SK-N-MC (cell line): ENCODE measurements around the gene NEMP2.

Experiments used
- DNase-seq: peaks from one replicate; pipeline ENCODE4 v3.0.0-alpha.2; 2011; ENCODE audit warnings: low read depth, low spot score
- H3K27ac ChIP-seq: fragments of 200-600 bp; sonication (generic); 2 replicates; pipeline ENCODE4 v1.5.1; 2016; ENCODE audit warnings: mixed run types
- H3K36me3 ChIP-seq: fragments of 200-600 bp; sonication (generic); 2 replicates; pipeline ENCODE4 v1.6.1; 2017; ENCODE audit warnings: antibody characterized with exemption, low read length, mixed read lengths; ENCODE audit not compliant: insufficient read depth
- H3K4me3 ChIP-seq: fragments of 200-600 bp; sonication (generic); 2 replicates; pipeline ENCODE4 v1.5.1; 2016
- H3K9ac ChIP-seq: fragments of 200-600 bp; sonication (generic); 2 replicates; pipeline ENCODE4 v1.8.0; 2017; ENCODE audit warnings: mixed run types, mixed read lengths; ENCODE audit not compliant: insufficient read length
- H3K9me3 ChIP-seq: fragments of 200-600 bp; sonication (generic); 2 replicates; pipeline ENCODE4 v1.6.1; 2017; ENCODE audit warnings: low read depth, mild to moderate bottlenecking, antibody characterized with exemption, low read length, moderate library complexity, mixed read lengths
- EZH2 ChIP-seq: fragments of 200-600 bp; sonication (generic); IDR thresholded peaks from one replicate; pipeline ENCODE4 v1.6.1; 2017; ENCODE audit warnings: antibody characterized with exemption
- FOXP2 ChIP-seq: optimal IDR thresholded peaks from 2 replicates; pipeline ENCODE3; 2011; ENCODE audit warnings: mild to moderate bottlenecking, moderate library complexity; ENCODE audit not compliant: insufficient read depth; ENCODE audit errors: extremely low read length, control extremely low read depth
- POLR2AphosphoS5 ChIP-seq: IDR thresholded peaks from 2 replicates; pipeline ENCODE4 v1.6.1; 2012; ENCODE audit warnings: mild to moderate bottlenecking, low read depth, low read length, borderline replicate concordance

The NEMP2 gene

DNA sequence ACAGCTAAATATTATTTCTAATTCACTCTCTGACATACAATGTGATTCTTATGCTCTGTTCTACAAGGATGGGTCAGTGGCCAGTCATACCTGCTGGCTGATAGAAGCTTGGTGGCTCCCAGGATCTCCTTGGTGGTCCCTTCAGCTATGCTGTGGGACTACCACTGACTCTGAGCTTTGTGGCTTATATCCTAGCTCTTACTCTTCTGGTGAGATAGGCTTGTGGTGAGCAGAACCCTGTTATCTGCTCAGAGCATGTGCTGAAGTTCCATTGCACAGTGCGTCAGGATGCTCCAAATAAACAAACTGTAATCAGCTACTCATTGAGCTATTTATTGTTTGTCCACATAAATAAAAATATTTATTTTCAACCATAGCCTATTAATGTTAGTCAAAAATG is 74.6 kb downstream of the NEMP2 start:
- no peak for DNase-seq
- H3K9me3 ChIP-seq: no peaks in the 10 kb centered on the region
- no peak overlapping the region for H3K9ac ChIP-seq
- no peaks in the 10 kb centered on the region for H3K36me3 ChIP-seq
- H3K4me3 ChIP-seq: no peak overlapping the region
- H3K27ac ChIP-seq: no peak overlapping the region
- TF ChIP-seq EZH2: no peak
- no peak for TF ChIP-seq FOXP2
- no peak for TF ChIP-seq POLR2AphosphoS5

DNA sequence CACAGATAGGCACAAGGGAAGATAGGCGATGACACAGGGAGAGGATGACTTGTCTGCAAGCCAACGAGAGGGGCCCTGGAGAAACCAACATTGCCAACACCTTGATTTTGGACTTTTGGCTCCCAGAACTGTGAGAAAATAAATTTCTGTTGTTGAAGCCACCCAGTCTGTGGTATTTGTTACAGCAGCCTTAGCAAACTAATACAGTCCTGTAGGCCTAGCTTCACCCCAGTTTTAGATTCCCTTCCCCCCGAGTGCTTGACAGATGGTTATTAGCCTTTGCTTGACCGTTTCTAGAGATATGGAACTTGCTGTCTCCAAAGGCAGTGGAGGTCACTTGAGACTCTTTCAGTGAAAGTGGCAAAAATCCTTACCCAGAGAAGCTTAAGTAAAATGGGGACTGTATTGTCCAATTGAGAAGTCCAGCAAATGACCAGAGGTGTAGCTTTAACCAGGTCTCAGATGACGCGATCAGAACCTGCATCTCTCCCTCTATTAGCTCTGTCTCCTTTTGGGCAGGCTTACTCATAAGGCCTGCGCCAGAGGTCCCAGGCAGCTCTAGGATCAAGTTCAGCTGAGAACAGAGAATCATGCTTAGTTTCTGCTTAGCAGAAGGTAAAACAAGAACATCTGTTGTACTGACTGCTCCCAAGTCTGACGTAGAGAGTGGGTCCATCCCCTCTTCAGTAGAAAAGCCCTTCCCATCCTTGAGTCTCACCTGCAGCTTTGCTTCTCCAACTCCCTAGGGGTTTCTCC is 76.0 kb downstream of the NEMP2 start:
- Histone ChIP-seq H3K4me3 (no peak overlapping the region), H3K9ac (no peak overlapping the region), H3K27ac (no peak overlapping the region), H3K36me3 (no peaks in the 10 kb centered on the region), H3K9me3 (no peaks in the 10 kb centered on the region)
- DNase-seq: no peak
- TF ChIP-seq EZH2: no peak
- no peak for TF ChIP-seq FOXP2
- no peak for TF ChIP-seq POLR2AphosphoS5

DNA sequence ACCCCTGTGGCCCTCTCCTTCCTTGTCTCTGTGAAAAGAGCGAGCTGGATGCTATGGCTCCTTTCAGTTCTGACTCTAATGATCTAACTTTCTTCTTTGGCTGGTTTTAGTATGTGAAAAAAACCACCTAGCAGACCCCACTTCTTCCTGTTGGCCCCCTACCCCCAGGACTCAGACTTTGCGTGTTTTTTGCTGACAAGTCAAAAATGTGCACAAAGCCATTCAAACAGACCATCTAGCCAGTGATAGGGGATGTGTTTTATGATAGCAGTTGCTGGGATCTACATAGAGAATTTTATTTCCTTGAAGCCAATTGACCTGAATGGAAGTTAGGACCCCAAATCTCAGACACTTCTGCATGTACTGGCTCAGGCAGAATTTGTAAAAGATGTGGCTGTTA is 77.3 kb downstream of the NEMP2 start:
- Histone ChIP-seq H3K27ac (no peak overlapping the region), H3K4me3 (no peak overlapping the region), H3K9me3 (no peaks in the 10 kb centered on the region), H3K36me3 (no peaks in the 10 kb centered on the region), H3K9ac (no peak overlapping the region)
- TF ChIP-seq EZH2: no peak
- no peak for TF ChIP-seq POLR2AphosphoS5
- TF ChIP-seq FOXP2: no peak
- no peak for DNase-seq

DNA sequence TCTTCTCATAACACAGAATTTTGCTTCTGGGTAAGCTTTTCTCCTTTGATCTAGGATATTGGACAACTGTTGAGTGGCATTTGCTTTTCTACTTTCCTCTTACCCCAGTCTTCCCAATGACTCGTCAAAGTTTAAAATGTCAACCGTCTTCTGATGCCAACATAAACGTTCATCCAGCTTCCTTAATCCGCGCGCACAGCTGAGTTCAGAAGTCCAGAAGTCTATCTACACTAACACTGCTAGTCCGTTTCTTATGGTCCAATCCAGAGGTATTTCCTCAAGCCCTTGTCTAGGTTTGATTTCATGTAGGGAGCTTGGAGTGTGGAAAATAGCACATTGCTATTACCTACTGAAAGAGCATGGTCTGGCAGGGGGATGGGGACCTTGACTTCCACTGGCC is 77.7 kb downstream of the NEMP2 start:
- no peak for DNase-seq
- Histone ChIP-seq H3K4me3 (no peak overlapping the region), H3K9me3 (no peaks in the 10 kb centered on the region), H3K27ac (no peak overlapping the region), H3K9ac (no peak overlapping the region), H3K36me3 (no peaks in the 10 kb centered on the region)
- TF ChIP-seq FOXP2 (no peak), EZH2 (no peak), POLR2AphosphoS5 (no peak)

DNA sequence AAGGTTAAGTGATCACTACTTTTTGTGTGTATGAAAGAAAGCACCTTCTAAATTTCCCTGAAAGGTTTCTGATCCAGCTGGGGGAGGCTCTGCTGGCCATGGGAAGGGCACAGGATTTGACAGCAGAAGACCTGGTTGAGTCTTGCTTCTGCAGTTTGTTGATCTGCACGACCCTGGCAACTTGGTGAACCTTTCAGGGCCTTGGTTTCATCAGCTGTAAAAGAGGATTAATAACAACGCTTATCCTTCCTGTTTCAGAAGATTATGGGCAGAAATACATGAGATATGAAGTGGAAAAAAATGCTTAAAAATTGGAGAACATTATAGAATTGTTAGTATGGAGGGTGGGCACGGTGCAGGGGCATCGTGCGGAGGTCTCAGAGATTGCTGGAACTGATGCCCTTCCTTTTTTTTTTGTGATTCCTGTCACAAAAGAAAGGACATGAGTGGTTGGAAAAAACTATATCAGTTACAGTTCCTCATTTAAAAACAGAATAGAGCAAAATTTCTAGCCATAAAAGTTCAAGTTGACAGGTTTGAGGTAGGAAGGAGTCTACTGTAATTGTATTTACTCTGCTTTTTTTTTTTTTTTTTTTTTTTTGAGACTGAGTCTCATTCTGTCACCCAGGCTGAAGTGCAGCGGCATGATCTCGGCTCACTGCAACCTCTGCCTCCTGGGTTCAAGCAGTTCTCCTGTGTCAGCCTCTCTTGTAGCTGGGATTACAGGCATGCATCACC is 79.0 kb downstream of the NEMP2 start:
- TF ChIP-seq FOXP2 (no peak), POLR2AphosphoS5 (no peak), EZH2 (no peak)

DNA sequence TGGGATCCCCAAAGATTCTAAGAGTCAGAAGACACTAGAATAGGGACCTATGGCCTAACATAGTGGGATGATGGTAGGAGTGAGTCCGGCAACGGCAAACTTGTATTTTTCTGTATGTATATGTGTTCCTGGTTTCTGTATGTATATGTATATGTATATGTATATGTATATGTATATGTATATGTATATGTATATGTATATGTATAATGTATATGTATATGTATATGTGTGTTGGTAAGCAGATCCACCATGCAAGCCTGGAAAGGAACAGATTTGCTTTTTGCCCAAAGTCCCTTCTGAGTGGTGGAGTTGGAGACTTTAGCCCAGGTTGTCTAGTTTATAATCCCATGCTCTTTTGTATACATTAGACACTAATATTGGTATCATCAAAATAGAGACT is 79.7 kb downstream of the NEMP2 start:
- H3K9ac ChIP-seq: no peak overlapping the region
- H3K27ac ChIP-seq: no peak overlapping the region

More for the DNA sequence above, 79.0 kb downstream of the NEMP2 start:
- no peaks in the 10 kb centered on the region for H3K36me3 ChIP-seq
- H3K9me3 ChIP-seq: no peaks in the 10 kb centered on the region
- no peak overlapping the region for H3K9ac ChIP-seq
- no peak overlapping the region for H3K27ac ChIP-seq
- H3K4me3 ChIP-seq: no peak overlapping the region
- no peak for DNase-seq

More for the DNA sequence above, 79.7 kb downstream of the NEMP2 start:
- no peaks in the 10 kb centered on the region for H3K36me3 ChIP-seq
- no peak for DNase-seq
- TF ChIP-seq FOXP2 (no peak), POLR2AphosphoS5 (no peak), EZH2 (no peak)
- H3K9me3 ChIP-seq: no peaks in the 10 kb centered on the region
- no peak overlapping the region for H3K4me3 ChIP-seq
